ENCODE data around the gene RNF19B.

- TF ChIP-seq, protein P1, sequence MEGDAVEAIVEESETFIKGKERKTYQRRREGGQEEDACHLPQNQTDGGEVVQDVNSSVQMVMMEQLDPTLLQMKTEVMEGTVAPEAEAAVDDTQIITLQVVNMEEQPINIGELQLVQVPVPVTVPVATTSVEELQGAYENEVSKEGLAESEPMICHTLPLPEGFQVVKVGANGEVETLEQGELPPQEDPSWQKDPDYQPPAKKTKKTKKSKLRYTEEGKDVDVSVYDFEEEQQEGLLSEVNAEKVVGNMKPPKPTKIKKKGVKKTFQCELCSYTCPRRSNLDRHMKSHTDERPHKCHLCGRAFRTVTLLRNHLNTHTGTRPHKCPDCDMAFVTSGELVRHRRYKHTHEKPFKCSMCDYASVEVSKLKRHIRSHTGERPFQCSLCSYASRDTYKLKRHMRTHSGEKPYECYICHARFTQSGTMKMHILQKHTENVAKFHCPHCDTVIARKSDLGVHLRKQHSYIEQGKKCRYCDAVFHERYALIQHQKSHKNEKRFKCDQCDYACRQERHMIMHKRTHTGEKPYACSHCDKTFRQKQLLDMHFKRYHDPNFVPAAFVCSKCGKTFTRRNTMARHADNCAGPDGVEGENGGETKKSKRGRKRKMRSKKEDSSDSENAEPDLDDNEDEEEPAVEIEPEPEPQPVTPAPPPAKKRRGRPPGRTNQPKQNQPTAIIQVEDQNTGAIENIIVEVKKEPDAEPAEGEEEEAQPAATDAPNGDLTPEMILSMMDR (IDR thresholded peaks at IDR 0.05) = no peak
- TF ChIP-seq POLR2A (IDR thresholded peaks at IDR 0.05) = no peak
Measured at GRCh38 chr1:32901823-32902534, 62.6 kb downstream of the RNF19B start.

All from body of pancreas (tissue), 4 donors.